ENCODE data around the gene CSPG5. TPM values are rescaled to one million over a fixed set of nuclear protein-coding genes. Genes with fewer than 3 reads are reported as not detected.

Gene CSPG5
- polyA plus RNA-seq, 1 donor from 2014 or later: 67.1 TPM

DNA sequence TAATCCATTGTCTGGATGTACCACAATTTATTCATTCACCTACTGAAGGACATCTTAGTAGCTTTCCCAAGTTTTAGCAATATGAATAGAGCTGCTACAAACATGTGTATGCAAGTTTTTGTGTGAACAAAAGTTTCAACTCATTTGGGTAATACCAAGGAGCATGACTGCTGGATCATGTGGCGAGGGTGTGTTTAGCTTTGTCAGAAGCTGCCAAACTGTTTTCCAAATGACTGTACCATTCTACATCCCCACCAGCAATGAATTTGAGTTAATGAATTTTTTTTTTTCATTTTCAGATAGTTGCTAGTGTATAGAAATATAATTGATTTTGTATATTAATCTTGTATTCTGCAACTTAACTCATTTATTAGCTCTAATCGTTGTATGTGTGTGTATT lies 45.2 kb downstream of the CSPG5 start:
- no peaks in the 10 kb centered on the region for H3K9me3 ChIP-seq (ENCODE audit: low read length)
- H3K27ac ChIP-seq (ENCODE audit: low read length): no peak overlapping the region
- H3K9ac ChIP-seq (ENCODE audit: low read length): no peak overlapping the region
- TF ChIP-seq MXI1 (conservative IDR thresholded peaks at IDR 0.05; ENCODE audit: poor library complexity, severe bottlenecking) (no peak), POLR2AphosphoS5 (IDR thresholded peaks at IDR 0.05) (no peak), EP300 (conservative IDR thresholded peaks at IDR 0.05; ENCODE audit: poor library complexity, severe bottlenecking) (no peak)
- TF ChIP-seq, protein P1, sequence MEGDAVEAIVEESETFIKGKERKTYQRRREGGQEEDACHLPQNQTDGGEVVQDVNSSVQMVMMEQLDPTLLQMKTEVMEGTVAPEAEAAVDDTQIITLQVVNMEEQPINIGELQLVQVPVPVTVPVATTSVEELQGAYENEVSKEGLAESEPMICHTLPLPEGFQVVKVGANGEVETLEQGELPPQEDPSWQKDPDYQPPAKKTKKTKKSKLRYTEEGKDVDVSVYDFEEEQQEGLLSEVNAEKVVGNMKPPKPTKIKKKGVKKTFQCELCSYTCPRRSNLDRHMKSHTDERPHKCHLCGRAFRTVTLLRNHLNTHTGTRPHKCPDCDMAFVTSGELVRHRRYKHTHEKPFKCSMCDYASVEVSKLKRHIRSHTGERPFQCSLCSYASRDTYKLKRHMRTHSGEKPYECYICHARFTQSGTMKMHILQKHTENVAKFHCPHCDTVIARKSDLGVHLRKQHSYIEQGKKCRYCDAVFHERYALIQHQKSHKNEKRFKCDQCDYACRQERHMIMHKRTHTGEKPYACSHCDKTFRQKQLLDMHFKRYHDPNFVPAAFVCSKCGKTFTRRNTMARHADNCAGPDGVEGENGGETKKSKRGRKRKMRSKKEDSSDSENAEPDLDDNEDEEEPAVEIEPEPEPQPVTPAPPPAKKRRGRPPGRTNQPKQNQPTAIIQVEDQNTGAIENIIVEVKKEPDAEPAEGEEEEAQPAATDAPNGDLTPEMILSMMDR (IDR thresholded peaks at IDR 0.05; ENCODE audit: poor library complexity, severe bottlenecking): no peak
- no peak overlapping the region for H3K4me3 ChIP-seq (ENCODE audit: low read length)
- no peaks in the 10 kb centered on the region for H3K9me2 ChIP-seq (ENCODE audit: insufficient read depth, low read length)
- no peaks in the 10 kb centered on the region for H3K36me3 ChIP-seq (ENCODE audit: insufficient read depth, low read length)
- no peaks in the 10 kb centered on the region for H3K79me2 ChIP-seq (replicated peaks; ENCODE audit: insufficient read depth, low read length)
- H4K20me1 ChIP-seq (ENCODE audit: insufficient read depth): no peaks in the 10 kb centered on the region
- no peak overlapping the region for H3K4me2 ChIP-seq (ENCODE audit: low read length)
- H3K27me3 ChIP-seq (ENCODE audit: insufficient read depth, low read depth, low read length): no peaks in the 10 kb centered on the region
- H3F3A ChIP-seq (ENCODE audit: insufficient read depth, low read length, poor library complexity, severe bottlenecking): no peaks in the 10 kb centered on the region
- no peak overlapping the region for H2AFZ ChIP-seq (ENCODE audit: low read depth, low read length)

DNA sequence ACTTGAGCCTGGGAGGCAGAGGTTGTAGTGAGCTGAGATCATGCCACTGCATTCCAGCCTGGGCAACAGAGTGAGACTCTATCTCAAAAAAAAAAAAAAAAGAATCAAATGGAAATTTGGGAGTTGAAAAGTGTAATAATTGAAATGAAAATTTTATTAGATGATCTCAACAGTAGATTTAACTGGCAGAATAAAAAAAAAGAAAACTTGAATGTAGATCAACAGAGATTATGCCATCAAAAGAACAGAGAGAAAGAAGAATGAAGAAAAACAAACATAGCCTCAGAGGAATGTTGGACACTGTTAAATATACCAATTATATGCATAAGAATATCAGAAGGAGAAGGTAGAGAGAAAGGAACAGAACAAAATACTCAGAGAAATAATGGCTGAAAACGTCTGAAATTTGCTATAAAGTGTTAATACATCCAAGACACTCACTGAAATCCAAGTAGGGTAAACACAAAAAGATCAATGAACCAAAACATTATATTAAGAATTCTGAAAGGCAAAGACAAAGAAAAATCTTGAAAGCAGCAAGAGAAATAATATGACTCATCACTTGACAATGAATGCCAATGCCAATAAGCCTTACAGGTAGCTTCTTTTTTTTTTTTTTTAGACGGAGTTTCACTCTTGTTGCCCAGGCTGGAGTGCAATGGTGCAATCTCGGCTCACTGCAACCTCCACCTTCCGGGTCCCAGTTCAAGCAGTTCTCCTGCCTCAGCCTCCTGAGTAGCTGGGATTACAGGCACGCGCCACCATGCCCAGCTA lies 50.5 kb downstream of the CSPG5 start:
- Histone ChIP-seq H3K9me3 (ENCODE audit: low read length) (no peaks in the 10 kb centered on the region), H3K27me3 (ENCODE audit: insufficient read depth, low read depth, low read length) (no peaks in the 10 kb centered on the region), H2AFZ (ENCODE audit: low read depth, low read length) (no peak overlapping the region), H3K9ac (ENCODE audit: low read length) (no peak overlapping the region), H4K20me1 (ENCODE audit: insufficient read depth) (no peaks in the 10 kb centered on the region), H3K27ac (ENCODE audit: low read length) (no peak overlapping the region), H3K9me2 (ENCODE audit: insufficient read depth, low read length) (no peaks in the 10 kb centered on the region), H3K36me3 (ENCODE audit: insufficient read depth, low read length) (no peaks in the 10 kb centered on the region), H3K4me2 (ENCODE audit: low read length) (no peak overlapping the region), H3K4me3 (ENCODE audit: low read length) (no peak overlapping the region), H3K79me2 (replicated peaks; ENCODE audit: insufficient read depth, low read length) (no peaks in the 10 kb centered on the region), H3F3A (ENCODE audit: insufficient read depth, low read length, poor library complexity, severe bottlenecking) (no peaks in the 10 kb centered on the region)
- TF ChIP-seq, protein P1 (IDR thresholded peaks at IDR 0.05; ENCODE audit: poor library complexity, severe bottlenecking): no peak
- TF ChIP-seq EP300 (conservative IDR thresholded peaks at IDR 0.05; ENCODE audit: poor library complexity, severe bottlenecking) (no peak), RAD21 (conservative IDR thresholded peaks at IDR 0.05) (no peak), SMC3 (conservative IDR thresholded peaks at IDR 0.05; ENCODE audit: poor library complexity) (no peak), EZH2 (IDR thresholded peaks at IDR 0.05; ENCODE audit: borderline replicate concordance, insufficient read depth, low read length, poor library complexity, severe bottlenecking) (no peak), TAF1 (IDR thresholded peaks at IDR 0.05; ENCODE audit: low read depth) (no peak)

DNA sequence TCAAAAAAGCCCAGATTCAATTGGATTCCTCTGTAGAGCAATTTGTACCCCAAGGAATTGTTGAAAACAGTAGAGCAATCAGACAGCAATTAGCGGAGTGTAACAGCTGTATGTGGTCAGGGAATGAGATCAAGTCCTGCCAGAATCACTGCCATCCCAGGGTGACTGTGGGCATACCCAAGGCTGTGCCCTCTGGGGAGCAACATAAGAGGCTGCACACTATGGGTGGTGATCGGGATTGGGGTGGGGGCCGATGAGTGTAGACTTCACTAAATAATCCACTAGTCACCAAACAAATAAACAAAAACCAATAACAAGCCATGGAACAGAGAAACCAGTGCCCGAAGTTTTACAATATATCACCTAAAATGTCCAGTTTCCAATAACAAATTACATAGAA lies 53.0 kb downstream of the CSPG5 start:
- Histone ChIP-seq H3K9ac (ENCODE audit: low read length) (no peak overlapping the region), H3K4me3 (ENCODE audit: low read length) (no peak overlapping the region), H3F3A (ENCODE audit: insufficient read depth, low read length, poor library complexity, severe bottlenecking) (no peaks in the 10 kb centered on the region), H3K4me2 (ENCODE audit: low read length) (no peak overlapping the region), H3K79me2 (replicated peaks; ENCODE audit: insufficient read depth, low read length) (no peaks in the 10 kb centered on the region), H3K9me2 (ENCODE audit: insufficient read depth, low read length) (no peaks in the 10 kb centered on the region), H3K9me3 (ENCODE audit: low read length) (no peaks in the 10 kb centered on the region), H3K27me3 (ENCODE audit: insufficient read depth, low read depth, low read length) (no peaks in the 10 kb centered on the region), H2AFZ (ENCODE audit: low read depth, low read length) (no peak overlapping the region), H3K36me3 (ENCODE audit: insufficient read depth, low read length) (no peaks in the 10 kb centered on the region), H3K27ac (ENCODE audit: low read length) (no peak overlapping the region), H4K20me1 (ENCODE audit: insufficient read depth) (no peaks in the 10 kb centered on the region)
- TF ChIP-seq, protein P2, sequence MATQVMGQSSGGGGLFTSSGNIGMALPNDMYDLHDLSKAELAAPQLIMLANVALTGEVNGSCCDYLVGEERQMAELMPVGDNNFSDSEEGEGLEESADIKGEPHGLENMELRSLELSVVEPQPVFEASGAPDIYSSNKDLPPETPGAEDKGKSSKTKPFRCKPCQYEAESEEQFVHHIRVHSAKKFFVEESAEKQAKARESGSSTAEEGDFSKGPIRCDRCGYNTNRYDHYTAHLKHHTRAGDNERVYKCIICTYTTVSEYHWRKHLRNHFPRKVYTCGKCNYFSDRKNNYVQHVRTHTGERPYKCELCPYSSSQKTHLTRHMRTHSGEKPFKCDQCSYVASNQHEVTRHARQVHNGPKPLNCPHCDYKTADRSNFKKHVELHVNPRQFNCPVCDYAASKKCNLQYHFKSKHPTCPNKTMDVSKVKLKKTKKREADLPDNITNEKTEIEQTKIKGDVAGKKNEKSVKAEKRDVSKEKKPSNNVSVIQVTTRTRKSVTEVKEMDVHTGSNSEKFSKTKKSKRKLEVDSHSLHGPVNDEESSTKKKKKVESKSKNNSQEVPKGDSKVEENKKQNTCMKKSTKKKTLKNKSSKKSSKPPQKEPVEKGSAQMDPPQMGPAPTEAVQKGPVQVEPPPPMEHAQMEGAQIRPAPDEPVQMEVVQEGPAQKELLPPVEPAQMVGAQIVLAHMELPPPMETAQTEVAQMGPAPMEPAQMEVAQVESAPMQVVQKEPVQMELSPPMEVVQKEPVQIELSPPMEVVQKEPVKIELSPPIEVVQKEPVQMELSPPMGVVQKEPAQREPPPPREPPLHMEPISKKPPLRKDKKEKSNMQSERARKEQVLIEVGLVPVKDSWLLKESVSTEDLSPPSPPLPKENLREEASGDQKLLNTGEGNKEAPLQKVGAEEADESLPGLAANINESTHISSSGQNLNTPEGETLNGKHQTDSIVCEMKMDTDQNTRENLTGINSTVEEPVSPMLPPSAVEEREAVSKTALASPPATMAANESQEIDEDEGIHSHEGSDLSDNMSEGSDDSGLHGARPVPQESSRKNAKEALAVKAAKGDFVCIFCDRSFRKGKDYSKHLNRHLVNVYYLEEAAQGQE (IDR thresholded peaks at IDR 0.05; ENCODE audit: borderline replicate concordance): no peak
- TF ChIP-seq, protein P1 (IDR thresholded peaks at IDR 0.05; ENCODE audit: poor library complexity, severe bottlenecking): no peak
- TF ChIP-seq SMC3 (conservative IDR thresholded peaks at IDR 0.05; ENCODE audit: poor library complexity) (no peak), RAD21 (conservative IDR thresholded peaks at IDR 0.05) (no peak), EZH2 (IDR thresholded peaks at IDR 0.05; ENCODE audit: borderline replicate concordance, insufficient read depth, low read length, poor library complexity, severe bottlenecking) (no peak), POLR2AphosphoS5 (IDR thresholded peaks at IDR 0.05) (no peak), MXI1 (conservative IDR thresholded peaks at IDR 0.05; ENCODE audit: poor library complexity, severe bottlenecking) (no peak), EP300 (conservative IDR thresholded peaks at IDR 0.05; ENCODE audit: poor library complexity, severe bottlenecking) (no peak), TAF1 (IDR thresholded peaks at IDR 0.05; ENCODE audit: low read depth) (no peak)
